ENCODE measurements around the gene MFN2.

Gene MFN2

GRCh38 chr1:12046749-12047119, 66.5 kb downstream of the MFN2 start:
- TF ChIP-seq CTCF (IDR thresholded peaks at IDR 0.05; ENCODE audit: low read depth, low read length): no peak
- no peak overlapping the region for H3K4me3 ChIP-seq (ENCODE audit: low read depth, low read length)

- no peak overlapping the region for H3K4me3 ChIP-seq (ENCODE audit: low read depth, low read length)
- TF ChIP-seq CTCF (IDR thresholded peaks at IDR 0.05; ENCODE audit: low read depth, low read length): no peak
Observed at GRCh38 chr1:12047120-12047876, 67.1 kb downstream of the MFN2 start.

- no peak overlapping the region for H3K4me3 ChIP-seq (ENCODE audit: low read depth, low read length)
- TF ChIP-seq CTCF (IDR thresholded peaks at IDR 0.05; ENCODE audit: low read depth, low read length): no peak
Observed at GRCh38 chr1:12048372-12048771, 68.1 kb downstream of the MFN2 start.

- TF ChIP-seq CTCF (IDR thresholded peaks at IDR 0.05; ENCODE audit: low read depth, low read length): no peak
- H3K4me3 ChIP-seq (ENCODE audit: low read depth, low read length): no peak overlapping the region
Observed at GRCh38 chr1:12049616-12050015, 69.4 kb downstream of the MFN2 start.

- H3K4me3 ChIP-seq (ENCODE audit: low read depth, low read length): no peak overlapping the region
- no peak for TF ChIP-seq CTCF (IDR thresholded peaks at IDR 0.05; ENCODE audit: low read depth, low read length)
Observed at GRCh38 chr1:12051361-12051760, 71.1 kb downstream of the MFN2 start.

GRCh38 chr1:12052008-12052573, 71.8 kb downstream of the MFN2 start:
- TF ChIP-seq CTCF (IDR thresholded peaks at IDR 0.05; ENCODE audit: low read depth, low read length): no peak
- H3K4me3 ChIP-seq (ENCODE audit: low read depth, low read length): no peak overlapping the region

- no peak for TF ChIP-seq CTCF (IDR thresholded peaks at IDR 0.05; ENCODE audit: low read depth, low read length)
- H3K4me3 ChIP-seq (ENCODE audit: low read depth, low read length): no peak overlapping the region
Observed at GRCh38 chr1:12052997-12053686, 72.9 kb downstream of the MFN2 start.

Data from WI38 (cell line).